Stomach (tissue), 9 donors: ENCODE measurements around the gene TAF15. TPM values are rescaled to one million over a fixed set of nuclear protein-coding genes. Genes with fewer than 3 reads are reported as not detected.

Experiments used
- DNase-seq, 2 donors: peaks; one replicate each; pipeline versions ENCODE4 v3.0.0 to v3.0.0-alpha.2; 2013 to 2019
- H3K27ac ChIP-seq, 5 donors: fragments of 200-600 bp in 4 of 5; sonication (generic) in 4 of 5; one replicate each; pipeline ENCODE4 v1.5.1; 2013 to 2019; ENCODE audit warnings: mild to moderate bottlenecking in 1 of 5, moderate library complexity in 1 of 5
- H3K27me3 ChIP-seq, 3 donors: fragments of 200-600 bp; sonication (generic); one replicate each; pipeline ENCODE4 v1.5.1; 2017 to 2019; ENCODE audit warnings: mixed run types in 1 of 3
- H3K36me3 ChIP-seq, 4 donors: fragments of 200-600 bp; sonication (generic); 1 replicate in 3 of 4; 2 replicates in 1 of 4; pipeline ENCODE4 v1.5.1; 2016 to 2019
- H3K4me1 ChIP-seq, 4 donors: fragments of 200-600 bp; sonication (generic); one replicate each; pipeline ENCODE4 v1.5.1; 2016 to 2019
- H3K4me3 ChIP-seq, 4 donors: fragments of 200-600 bp; sonication (generic) in 3 of 4; one replicate each; pipeline ENCODE4 v1.5.1; 2016 to 2019; ENCODE audit warnings: mild to moderate bottlenecking in 1 of 4
- H3K9me3 ChIP-seq, 4 donors: fragments of 200-600 bp; sonication (generic); one replicate each; pipeline ENCODE4 v1.5.1; 2016 to 2019
- CTCF ChIP-seq, 7 experiments: fragments of 450-650 bp in 4 of 7; fragments of 200-600 bp in 3 of 7; sonication (generic) in 3 of 7; IDR thresholded peaks; one replicate each; pipeline ENCODE4 v1.5.1; 2016 to 2019; ENCODE audit warnings: antibody characterized with exemption in 7 of 7, control low read depth in 2 of 7, mild to moderate bottlenecking in 1 of 7
- EP300 ChIP-seq: sonication (generic); formaldehyde crosslinking; IDR thresholded peaks from one replicate; pipeline ENCODE4 v1.6.1; 2017; ENCODE audit warnings: antibody characterized with exemption
- POLR2A ChIP-seq, 4 donors: fragments of 450-650 bp; IDR thresholded peaks; one replicate each; pipeline ENCODE4 v1.6.1; 2016; ENCODE audit warnings: antibody characterized with exemption in 4 of 4, control low read depth in 2 of 4, mild to moderate bottlenecking in 1 of 4, moderate library complexity in 1 of 4
- POLR2AphosphoS5 ChIP-seq, 3 donors: sonication (generic); formaldehyde crosslinking; IDR thresholded peaks; one replicate each; pipeline ENCODE4 v1.6.1; 2016; ENCODE audit warnings: antibody characterized with exemption in 3 of 3
- WGBS, 5 donors: extraction: QIAGEN DNeasy Blood & Tissue Kit in 3 of 5; methylation state at CpG; one replicate each; pipeline versions ENCODE4 v1.1.5 to v1.1.7; 2013 to 2018; 5-methylcytosine and 5-hydroxymethylcytosine counted together
- intact Hi-C: fragments of 100-400 bp; cut with DNase I; formaldehyde crosslinking; loops from one replicate; pipeline ENCODE4 v1.15.1; 2023; ENCODE audit warnings: low total_unique reads
- polyA plus RNA-seq, 3 donors: library from polyadenylated mRNA; stranded (reverse); fragments of 200-250 nt; gene quantifications; one replicate each; pipeline ENCODE4 v1.2.3, GENCODE V29; 2013
- total RNA-seq, 5 donors: library from RNA; depleted of rRNA; stranded (reverse); fragments of >200 nt; gene quantifications; one replicate each; pipeline versions ENCODE4 v1.1.0 to v1.2.3, GENCODE V29; 2014 to 2016
- donor health status: healthy with polysubstance abuse.
- donor health status: Bipolar disorder and iron deficiency.
- donor health status: healthy.

TAF15 gene
- total and polyA plus RNA-seq, 8 donors, result 21.1 to 127 (median 78.5) TPM

- H3K9me3 ChIP-seq, result no peaks in the 10 kb centered on the region
- H3K27ac ChIP-seq, result no peak overlapping the region
- H3K4me3 ChIP-seq, result no peak overlapping the region
- no peaks in the 10 kb centered on the region for H3K36me3 ChIP-seq
- DNase-seq, result no peak
- no peaks in the 10 kb centered on the region for H3K27me3 ChIP-seq
- no peak for TF ChIP-seq POLR2AphosphoS5 (IDR thresholded peaks at IDR 0.05)
- TF ChIP-seq POLR2A (IDR thresholded peaks at IDR 0.05), result no peak
- TF ChIP-seq EP300, result no peak
- no peak for TF ChIP-seq CTCF (IDR thresholded peaks at IDR 0.05)
- H3K4me1 ChIP-seq, result peaks cover 10 to 43% (median 25%) of the 10 kb centered on the region in 4 donors
- WGBS, 5 donors, result 89 to 96% (median 94%) methylated on average over 14 to 24 of the region's 24 CpGs
- intact Hi-C loops, result loop anchor here (5.0 kb wide), 1 partner anchor 41 kb away; the partner anchor contains the start of gene TAF15
Measured at GRCh38 chr17:35766489-35766877, 42.8 kb upstream of the TAF15 start.

GRCh38 chr17:35766903-35767510, 42.3 kb upstream of the TAF15 start:
- Histone ChIP-seq H3K4me1 (peaks cover 10 to 43% (median 25%) of the 10 kb centered on the region in 4 donors), H3K27me3 (no peaks in the 10 kb centered on the region), H3K4me3 (no peak overlapping the region), H3K27ac (no peak overlapping the region), H3K9me3 (no peaks in the 10 kb centered on the region), H3K36me3 (no peaks in the 10 kb centered on the region)
- WGBS, 5 donors, result 33 to 51% (median 39%) methylated on average over 7 of the region's 7 CpGs
- DNase-seq, result peak; percentile 59 to 77
- intact Hi-C loops, result loop anchor here (5.0 kb wide), 1 partner anchor 40 kb away; the partner anchor contains the start of gene TAF15
- TF ChIP-seq CTCF (IDR thresholded peaks at IDR 0.05) (peak in 5 of 7 experiments; percentile 32 to 71 (median 35)), EP300 (no peak), POLR2AphosphoS5 (IDR thresholded peaks at IDR 0.05) (no peak), POLR2A (IDR thresholded peaks at IDR 0.05) (no peak)

GRCh38 chr17:35768797-35769196, 40.5 kb upstream of the TAF15 start:
- Histone ChIP-seq H3K4me3 (no peak overlapping the region), H3K27me3 (no peaks in the 10 kb centered on the region), H3K36me3 (no peaks in the 10 kb centered on the region), H3K9me3 (no peaks in the 10 kb centered on the region), H3K27ac (no peak overlapping the region), H3K4me1 (peaks cover 15 to 52% (median 30%) of the 10 kb centered on the region in 4 donors)
- no peak for TF ChIP-seq EP300
- no peak for TF ChIP-seq POLR2A (IDR thresholded peaks at IDR 0.05)
- no peak for TF ChIP-seq POLR2AphosphoS5 (IDR thresholded peaks at IDR 0.05)
- TF ChIP-seq CTCF (IDR thresholded peaks at IDR 0.05), result no peak
- WGBS, 5 donors, result 78 to 94% (median 93%) methylated on average over 2 of the region's 2 CpGs
- intact Hi-C loops, result loop anchor here (5.0 kb wide), 1 partner anchor 39 kb away; the partner anchor contains the start of gene TAF15
- DNase-seq, result no peak

GRCh38 chr17:35769895-35770486, 39.3 kb upstream of the TAF15 start:
- peaks cover 19 to 52% (median 29%) of the 10 kb centered on the region in 4 donors for H3K4me1 ChIP-seq
- no peak overlapping the region for H3K4me3 ChIP-seq
- intact Hi-C loops, result loop anchor here (5.0 kb wide), 1 partner anchor 37 kb away; the partner anchor contains the start of gene TAF15
- H3K9me3 ChIP-seq, result no peaks in the 10 kb centered on the region
- H3K27me3 ChIP-seq, result no peaks in the 10 kb centered on the region
- no peak overlapping the region for H3K27ac ChIP-seq
- 90 to 96% (median 93%) methylated on average over 18 to 48 of the region's 48 CpGs for WGBS, 5 donors
- no peak for DNase-seq
- no peaks in the 10 kb centered on the region for H3K36me3 ChIP-seq
- TF ChIP-seq POLR2AphosphoS5 (IDR thresholded peaks at IDR 0.05) (no peak), EP300 (no peak), POLR2A (IDR thresholded peaks at IDR 0.05) (no peak), CTCF (IDR thresholded peaks at IDR 0.05) (no peak)
